GM20431 (cell line): ENCODE data around the gene EARS2.
"Not testable (repeated sequence)": the region's sequence is repeated elsewhere in the genome, so short reads cannot be mapped to it uniquely, and the experiment has no call there.

Experiments
- in situ Hi-C: fragments of 300-500 bp; cut with MseI, MboI; formaldehyde crosslinking; loops from one replicate; pipeline ENCODE4 v1.15.0; 2020; ENCODE audit warnings: low sequenced_read_pairs; ENCODE audit not compliant: unreplicated experiment

EARS2 gene

GRCh38 chr16:23570992-23571632, 14.0 kb upstream of the EARS2 start:
- in situ Hi-C loops = no loop called here

GRCh38 chr16:23567602-23568001, 10.5 kb upstream of the EARS2 start:
- in situ Hi-C loops = no loop called here

GRCh38 chr16:23566724-23567123, 9.6 kb upstream of the EARS2 start:
- in situ Hi-C loops = no loop called here

DNA sequence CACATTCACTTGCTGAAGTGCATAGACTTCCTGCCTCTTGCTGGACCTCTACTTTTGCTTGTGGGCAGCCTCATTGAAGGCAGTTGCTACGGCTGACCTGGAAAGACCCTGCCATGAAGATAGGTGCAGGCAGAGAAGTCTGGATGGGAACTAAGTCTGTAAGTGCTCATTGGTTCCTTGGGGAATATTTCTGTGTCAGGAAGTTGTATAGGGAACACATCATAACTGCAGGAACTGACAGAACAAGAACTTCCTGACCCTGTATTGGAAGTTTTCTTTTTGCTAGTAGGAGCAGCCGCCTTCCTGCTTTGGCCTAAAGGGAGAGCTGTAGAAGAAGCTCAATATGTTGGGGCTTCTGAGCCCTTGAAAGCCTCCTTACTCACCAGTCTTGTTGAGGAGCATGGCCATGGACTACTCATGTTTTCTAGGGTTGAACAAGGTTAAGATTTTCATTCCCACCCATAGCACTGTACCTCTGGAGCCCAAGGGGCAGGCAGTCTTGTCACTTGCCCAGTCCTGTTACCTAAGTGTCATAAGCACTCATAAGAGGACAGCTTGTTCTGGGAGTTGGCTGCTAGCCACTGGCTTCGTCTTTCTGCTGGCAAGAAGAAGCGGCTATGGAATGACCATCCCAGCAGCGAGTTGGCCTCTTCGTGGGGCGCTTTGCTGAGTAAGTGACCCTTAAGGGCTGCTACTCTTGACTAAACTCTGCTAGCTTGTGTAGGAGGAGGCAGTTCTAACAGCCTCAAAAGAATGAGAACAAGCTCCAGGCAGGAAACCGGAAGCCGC, 7.6 kb upstream of the EARS2 start:
- in situ Hi-C loops = no loop called here

- in situ Hi-C loops = no loop called here
Observed at GRCh38 chr16:23563186-23563585, 6.0 kb upstream of the EARS2 start.

DNA sequence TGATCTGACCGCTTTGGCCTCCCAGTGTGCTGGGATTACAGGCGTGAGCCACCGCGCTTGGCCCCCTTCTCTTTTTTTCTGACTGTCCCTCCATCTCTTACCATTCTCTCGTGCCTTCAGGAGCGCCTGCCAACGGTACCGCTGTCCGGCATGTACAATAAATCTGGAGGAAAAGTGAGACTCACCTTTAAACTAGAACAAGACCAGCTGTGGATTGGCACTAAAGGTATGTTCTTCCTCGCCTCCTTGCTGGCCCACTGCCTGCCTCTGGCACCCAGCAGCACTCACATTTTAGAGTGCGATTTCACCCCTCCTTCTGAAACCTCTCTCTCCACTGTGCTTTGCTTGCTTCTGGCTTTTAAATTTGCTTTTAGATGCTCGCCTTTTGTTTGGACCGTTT, 5.4 kb upstream of the EARS2 start:
- in situ Hi-C loops = no loop called here

DNA sequence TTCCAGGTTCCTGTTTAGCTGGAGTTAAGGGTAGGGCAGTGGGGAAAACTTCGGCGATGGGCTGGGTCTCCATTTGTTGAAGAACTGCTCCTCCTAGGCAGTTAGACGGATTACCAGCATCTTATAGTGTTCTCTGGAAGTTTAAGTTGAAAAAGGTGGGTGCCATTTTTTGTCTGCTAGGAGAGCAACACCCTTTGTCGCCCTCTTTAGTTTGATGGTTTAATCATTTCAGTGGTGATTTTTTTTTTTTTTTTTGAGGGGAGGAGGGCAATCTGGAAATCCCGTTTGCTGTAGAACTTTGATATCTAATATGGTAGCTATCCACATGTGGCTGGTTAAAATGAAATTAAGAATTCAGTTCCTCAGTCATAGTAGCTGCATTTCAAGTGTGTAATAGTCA, 4.4 kb upstream of the EARS2 start:
- in situ Hi-C loops = no loop called here

GRCh38 chr16:23557779-23558702, 891 bp upstream of the EARS2 start:
- in situ Hi-C loops = no loop called here

- in situ Hi-C loops = no loop called here
Observed at GRCh38 chr16:23554536-23554935, 2.6 kb downstream of the EARS2 start.

- in situ Hi-C loops = no loop called here
Observed at GRCh38 chr16:23552161-23552560, 5.0 kb downstream of the EARS2 start.

- in situ Hi-C loops = no loop called here
Observed at GRCh38 chr16:23549938-23550337, 7.2 kb downstream of the EARS2 start.

DNA sequence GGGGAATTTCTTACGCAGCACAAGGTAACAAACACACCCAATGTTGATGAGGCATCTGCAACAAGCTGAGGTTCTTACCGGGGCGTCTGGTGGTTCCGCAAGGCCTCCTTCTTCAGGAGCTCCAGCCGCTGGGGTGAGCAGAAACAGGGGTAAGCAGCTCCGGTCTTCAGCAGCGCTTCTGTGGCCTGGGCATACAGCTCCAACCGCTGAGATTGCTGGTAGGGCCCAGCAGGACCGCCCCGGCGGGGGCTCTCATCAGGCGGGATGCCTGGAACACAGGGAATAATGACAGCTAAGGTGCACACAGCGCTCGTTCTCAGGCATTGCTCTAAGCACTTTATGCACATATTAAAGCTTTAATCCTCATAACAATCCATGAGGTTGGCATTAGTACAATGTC, 12.7 kb downstream of the EARS2 start:
- in situ Hi-C loops = no loop called here

- in situ Hi-C loops = not testable (repeated sequence)
Observed at GRCh38 chr16:23540817-23541178, 16.4 kb downstream of the EARS2 start.

- in situ Hi-C loops = no loop called here
Observed at GRCh38 chr16:23539984-23540816, 16.9 kb downstream of the EARS2 start.

DNA sequence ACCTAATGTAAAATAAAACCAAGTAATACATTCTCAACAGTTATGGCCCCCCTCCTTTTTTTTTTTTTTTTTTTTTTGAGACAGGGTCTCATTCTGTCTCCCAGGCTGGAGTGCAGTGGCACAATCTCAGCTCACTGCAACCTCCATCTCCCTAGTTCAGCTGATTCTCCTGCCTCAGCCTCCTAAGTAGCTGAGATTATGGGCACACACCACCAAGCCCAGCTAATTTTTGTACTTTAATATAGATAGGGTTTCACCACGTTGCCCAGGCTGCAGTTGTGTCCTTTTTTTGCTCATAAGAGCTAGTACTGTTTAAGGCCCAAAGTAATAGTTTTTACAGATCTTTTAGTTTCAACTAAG, 18.3 kb downstream of the EARS2 start:
- in situ Hi-C loops = no loop called here

DNA sequence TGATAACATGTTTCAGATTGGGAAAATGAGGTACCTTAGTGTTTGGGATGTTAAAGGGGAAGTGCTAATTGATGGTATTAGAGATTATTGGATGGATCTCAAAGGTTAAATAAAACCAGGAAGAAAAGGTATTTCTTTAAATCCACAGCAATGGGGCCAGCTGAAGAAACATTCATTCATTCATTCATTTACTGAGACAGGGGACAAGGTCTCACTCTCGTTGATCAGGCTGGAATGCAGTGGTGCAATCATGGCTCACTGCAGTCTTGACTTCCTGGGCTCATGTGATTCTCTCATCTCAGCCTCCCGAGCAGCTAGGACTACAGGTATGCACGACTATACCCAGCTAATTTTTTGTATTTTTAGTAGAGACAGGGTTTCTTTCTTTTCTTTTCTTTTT, 19.8 kb downstream of the EARS2 start:
- in situ Hi-C loops = no loop called here

DNA sequence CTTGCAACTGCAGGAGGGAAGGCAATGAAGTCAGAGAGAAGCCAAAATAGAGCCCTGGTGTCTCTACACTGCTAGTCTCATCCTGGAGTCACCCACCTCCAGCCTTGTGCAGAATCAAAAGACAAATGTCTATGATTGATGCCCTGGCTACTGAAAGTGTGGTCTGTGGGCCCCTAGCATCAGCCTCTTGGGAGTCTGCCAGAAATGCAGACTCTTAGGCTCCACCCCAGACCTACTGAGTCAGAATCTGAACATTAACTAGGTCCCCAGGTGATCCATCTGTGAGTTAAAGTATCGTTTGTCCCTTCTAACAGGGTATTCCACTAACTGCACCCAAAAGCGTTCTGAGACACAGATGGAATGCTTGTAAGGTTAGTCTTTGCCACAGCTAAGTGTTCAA, 21.2 kb downstream of the EARS2 start:
- in situ Hi-C loops = no loop called here

DNA sequence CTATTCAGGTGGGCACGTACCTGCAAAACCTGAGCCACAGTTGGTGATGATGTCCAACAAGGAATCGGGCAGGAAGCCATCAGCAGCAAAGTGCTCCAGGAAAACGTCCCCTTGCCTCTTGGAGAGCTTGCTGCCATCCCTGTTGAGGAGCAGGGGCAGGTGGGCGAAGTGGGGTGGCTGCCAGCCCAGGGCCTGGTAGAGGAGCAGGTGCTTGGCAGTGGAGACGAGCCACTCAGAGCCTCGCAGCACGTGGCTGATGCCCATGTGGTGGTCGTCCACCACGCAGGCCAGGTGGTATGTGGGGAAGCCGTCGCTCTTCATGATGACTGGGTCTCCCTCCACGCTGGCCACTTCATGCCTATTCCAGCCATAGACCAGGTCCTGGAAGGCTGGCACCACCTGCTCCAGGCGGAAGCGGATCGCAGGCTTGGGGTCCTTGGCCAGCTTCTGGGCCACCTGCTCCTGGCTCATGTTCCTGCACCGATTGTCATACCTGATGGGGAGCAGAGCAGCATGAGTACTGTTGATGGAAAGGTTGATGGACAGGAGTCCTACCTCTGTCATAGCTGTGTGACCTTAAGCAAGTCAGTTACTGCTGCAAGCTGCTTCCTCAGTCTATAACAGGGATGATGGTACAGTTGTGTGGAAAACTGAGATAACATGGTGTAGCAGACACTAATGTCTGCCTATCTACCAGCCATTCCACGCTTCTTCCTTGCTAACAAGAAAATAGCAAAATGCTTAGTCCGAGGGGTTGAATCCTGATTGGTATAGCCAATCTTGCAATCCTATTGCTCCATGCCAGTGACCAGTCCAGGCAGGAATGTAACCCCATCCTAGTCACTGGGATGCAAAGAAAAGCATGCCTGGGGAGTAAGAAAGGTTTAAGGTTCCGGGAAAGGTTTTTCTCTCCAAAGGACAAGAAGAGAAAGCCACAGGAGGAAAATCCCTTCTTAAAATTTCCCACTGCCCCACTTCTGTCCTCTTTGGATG, 22.0 kb downstream of the EARS2 start:
- in situ Hi-C loops = no loop called here

DNA sequence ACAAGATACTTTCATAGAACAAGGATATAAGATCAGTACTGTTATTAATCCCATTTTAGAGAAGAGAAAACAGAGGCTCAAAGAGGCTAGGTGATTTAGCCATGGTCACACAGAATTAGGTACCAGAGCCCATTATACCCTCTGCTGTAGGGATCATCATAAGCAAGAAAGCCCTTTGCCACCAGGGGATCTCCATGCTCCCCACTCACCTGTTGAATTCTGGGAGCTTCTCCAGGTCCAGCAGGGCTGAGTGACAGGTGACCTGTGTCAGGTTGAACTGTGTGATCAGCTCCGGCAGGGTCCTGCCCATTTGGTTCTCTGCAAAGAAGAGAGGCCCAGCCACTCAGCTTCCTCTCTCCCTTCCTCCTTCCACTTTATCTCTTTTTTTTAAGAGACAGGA, 24.7 kb downstream of the EARS2 start:
- in situ Hi-C loops = no loop called here
